HG03575 (cell line): ENCODE measurements around the gene MCC.

Source experiments
- ATAC-seq: cut with Tn5 transposase; IDR thresholded peaks from one replicate; pipeline ENCODE4 v1.9.1; 2021; ENCODE audit not compliant: unreplicated experiment, insufficient number of reproducible peaks, low FRiP score; ENCODE audit errors: extremely low read depth

The MCC gene

GRCh38 chr5:112975721-112976431, 512.4 kb downstream of the MCC start:
- ATAC-seq = no peak

- no peak for ATAC-seq
Observed at GRCh38 chr5:112974901-112975300, 513.4 kb downstream of the MCC start.

GRCh38 chr5:112973904-112974303, 514.3 kb downstream of the MCC start:
- ATAC-seq = no peak

GRCh38 chr5:112973036-112973435, 515.2 kb downstream of the MCC start:
- no peak for ATAC-seq
